Activated naive CD4-positive, alpha-beta T cell treated with anti-CD3 and anti-CD28 coated beads, Interleukin-2, amount 50 U/mL, for 72 hours (primary cell): ENCODE results near the gene PTPRQ. TPM values are rescaled to one million over a fixed set of nuclear protein-coding genes. Genes with fewer than 3 reads are reported as not detected.

Experiments used
- ATAC-seq, 2 donors: fragments of 150-1000 bp; cut with Tn5 transposase; 2 replicates each; pipeline ENCODE4 v1.10.0; 2021; ENCODE audit warnings: mild to moderate bottlenecking in 2 of 2, moderate library complexity in 2 of 2
- DNase-seq, 2 donors: peaks; one replicate each; pipeline ENCODE4 v3.0.0; 2021 to 2022; ENCODE audit warnings: low spot score in 2 of 2
- H3K27ac Mint-ChIP-seq, 2 donors: one replicate each; pipeline ENCODE4 v1.8.0; 2022; ENCODE audit warnings: mild to moderate bottlenecking in 2 of 2, mixed read lengths in 2 of 2
- H3K36me3 Mint-ChIP-seq, 2 donors: one replicate each; pipeline ENCODE4 v1.8.0; 2022; ENCODE audit warnings: mixed read lengths in 2 of 2
- H3K9me3 Mint-ChIP-seq, 2 donors: one replicate each; pipeline ENCODE4 v1.8.0; 2022; ENCODE audit warnings: mixed read lengths in 2 of 2
- total RNA-seq, 2 donors: library from RNA; stranded (reverse); gene quantifications; one replicate each; pipeline ENCODE4 v1.2.3, GENCODE V29; 2022

Gene PTPRQ
- total RNA-seq, 2 donors from 2014 or later = not detected

DNA sequence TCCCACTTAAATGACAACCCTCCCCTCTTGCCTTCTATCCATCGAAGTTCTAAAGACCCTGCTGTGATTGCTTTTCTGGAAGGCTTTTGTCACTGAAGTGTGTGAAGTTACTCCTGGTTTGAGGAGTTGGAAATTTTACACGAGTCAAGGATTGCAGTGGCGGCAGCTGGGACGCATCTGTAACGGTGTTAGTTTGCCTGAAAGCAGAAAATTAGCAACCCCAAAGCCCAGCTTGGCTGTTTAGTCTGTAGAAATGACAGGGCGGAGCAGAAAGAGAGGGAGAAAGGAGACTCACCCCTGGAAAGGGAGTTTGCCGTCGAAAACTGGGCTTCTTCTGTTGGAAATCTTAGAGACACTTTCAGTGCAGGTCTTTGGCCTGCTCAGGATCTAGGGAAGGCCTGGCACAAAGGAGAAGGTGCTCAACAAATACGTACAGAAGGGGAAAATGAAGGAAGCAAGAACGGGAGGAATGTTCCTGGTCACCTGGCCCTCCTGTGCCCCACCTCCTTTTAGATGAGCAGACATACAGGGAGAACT, 271.7 kb downstream of the PTPRQ start:
- Mint-ChIP-seq H3K9me3 (peaks cover 0 to 5% of the 10 kb centered on the region in 2 donors), H3K36me3 (peaks cover 5 to 19% of the 10 kb centered on the region in 2 donors), H3K27ac (no peak overlapping the region)
- DNase-seq = no peak
- ATAC-seq = no peak

DNA sequence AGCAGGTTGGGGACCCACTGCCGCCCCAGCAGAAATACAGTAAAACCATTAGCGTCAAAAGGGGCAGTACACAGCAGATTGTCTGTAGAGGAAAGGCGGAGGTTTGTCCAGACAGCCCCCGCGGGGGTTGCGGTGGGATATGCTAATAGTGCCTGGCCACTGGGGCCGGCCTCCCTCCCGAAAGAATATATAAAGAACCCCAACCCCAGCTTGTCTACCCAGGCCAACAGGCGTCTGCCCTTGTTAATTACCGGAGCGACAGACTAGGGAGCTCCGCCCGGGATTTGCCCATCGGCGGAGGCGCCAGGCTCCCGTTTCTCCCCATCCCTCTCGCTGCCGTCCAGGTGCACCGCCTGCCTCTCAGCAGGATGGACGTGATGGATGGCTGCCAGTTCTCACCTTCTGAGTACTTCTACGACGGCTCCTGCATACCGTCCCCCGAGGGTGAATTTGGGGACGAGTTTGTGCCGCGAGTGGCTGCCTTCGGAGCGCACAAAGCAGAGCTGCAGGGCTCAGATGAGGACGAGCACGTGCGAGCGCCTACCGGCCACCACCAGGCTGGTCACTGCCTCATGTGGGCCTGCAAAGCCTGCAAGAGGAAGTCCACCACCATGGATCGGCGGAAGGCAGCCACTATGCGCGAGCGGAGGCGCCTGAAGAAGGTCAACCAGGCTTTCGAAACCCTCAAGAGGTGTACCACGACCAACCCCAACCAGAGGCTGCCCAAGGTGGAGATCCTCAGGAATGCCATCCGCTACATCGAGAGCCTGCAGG, 272.8 kb downstream of the PTPRQ start, which contains the start of gene MYF5:
MYF5 (plus strand) TSS at position 217 of the 774 bp plus-strand sequence; CDS start at position 369, 152 bp downstream.
- H3K27ac Mint-ChIP-seq = no peak within 1 kb of the TSS
- DNase-seq (no peak), ATAC-seq (no peak)
- H3K36me3 Mint-ChIP-seq = peaks cover 5 to 19% of the 10 kb centered on the region in 2 donors
- H3K9me3 Mint-ChIP-seq = peaks cover 0 to 5% of the 10 kb centered on the region in 2 donors

DNA sequence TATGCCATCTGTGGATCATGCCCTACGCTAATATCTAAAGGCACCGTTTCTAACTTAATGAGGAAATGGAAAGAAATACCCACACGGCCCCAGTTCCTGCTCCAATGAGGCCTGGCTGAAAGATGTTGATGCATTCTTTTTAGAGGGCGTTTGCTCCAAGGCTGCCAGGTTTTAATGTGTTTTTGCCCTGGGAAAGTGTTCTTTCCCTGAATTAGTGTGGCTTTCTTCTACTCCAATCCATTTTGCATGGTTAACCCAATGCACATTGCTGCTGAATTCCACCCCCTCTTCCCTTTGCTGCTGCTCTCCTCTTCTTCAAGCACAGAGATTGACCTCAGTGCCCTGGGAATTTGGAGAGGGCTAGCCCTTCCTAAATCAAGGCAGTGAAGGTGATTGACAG, 273.8 kb downstream of the PTPRQ start:
- no peak for ATAC-seq
- H3K9me3 Mint-ChIP-seq = peaks cover 0 to 5% of the 10 kb centered on the region in 2 donors
- H3K36me3 Mint-ChIP-seq = peaks cover 5 to 19% of the 10 kb centered on the region in 2 donors
- no peak for DNase-seq
- no peak overlapping the region for H3K27ac Mint-ChIP-seq

DNA sequence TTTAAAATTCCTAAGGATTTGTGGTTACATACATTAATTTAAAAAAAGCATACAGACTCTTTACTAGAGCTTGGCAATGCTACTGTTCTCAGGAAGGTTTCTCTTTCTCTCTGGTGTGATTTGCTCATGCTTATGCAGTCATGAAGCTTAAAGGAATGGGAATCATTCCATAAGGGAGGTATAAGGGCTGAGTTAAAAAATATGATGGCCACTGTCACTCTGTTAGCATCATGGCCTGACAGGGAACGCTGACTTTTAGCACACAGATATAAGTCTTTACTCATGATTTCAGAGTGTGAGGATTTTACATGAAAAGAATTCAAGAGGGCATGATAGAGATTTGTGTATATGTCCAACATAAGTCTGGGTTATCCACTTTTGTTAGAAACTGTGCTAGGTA, 276.5 kb downstream of the PTPRQ start:
- no peak overlapping the region for H3K27ac Mint-ChIP-seq
- DNase-seq (no peak), ATAC-seq (no peak)
- no peaks in the 10 kb centered on the region for H3K9me3 Mint-ChIP-seq
- peaks cover 0 to 11% of the 10 kb centered on the region in 2 donors for H3K36me3 Mint-ChIP-seq

DNA sequence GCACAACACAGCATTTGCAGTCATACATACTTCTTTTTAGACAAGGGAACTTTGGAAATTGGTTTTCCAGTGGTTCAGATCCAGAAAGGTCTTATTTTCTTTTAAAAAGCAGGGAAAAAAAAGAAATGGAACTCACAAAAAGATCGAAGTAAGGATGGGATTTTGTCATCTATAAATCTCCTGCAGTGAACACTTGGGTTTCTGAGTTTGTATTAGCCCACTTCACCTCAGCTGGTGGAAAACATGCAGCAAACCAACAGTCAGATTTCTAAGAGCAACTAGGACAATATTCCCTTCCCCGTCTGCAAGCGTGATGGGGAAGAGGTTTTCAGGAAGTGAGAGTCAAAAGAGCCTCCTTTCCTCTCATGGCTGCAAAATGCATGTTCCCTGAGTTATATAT, 277.3 kb downstream of the PTPRQ start:
- H3K9me3 Mint-ChIP-seq = peaks cover 0 to 4% of the 10 kb centered on the region in 2 donors
- no peak for DNase-seq
- H3K27ac Mint-ChIP-seq = no peak overlapping the region
- peaks cover 0 to 3% of the 10 kb centered on the region in 2 donors for H3K36me3 Mint-ChIP-seq
- no peak for ATAC-seq
